Peyer's patch (tissue), 4 donors: ENCODE results near the gene CAPG.

ENCODE experiments used
- CTCF ChIP-seq, 6 experiments: fragments of 450-650 bp in 4 of 6; fragments of 200-600 bp in 2 of 6; sonication (generic) in 1 of 6; IDR thresholded peaks; one replicate each; pipeline ENCODE4 v1.5.1; 2017 to 2019; ENCODE audit warnings: antibody characterized with exemption in 6 of 6, mild to moderate bottlenecking in 3 of 6, moderate library complexity in 1 of 6
- POLR2A ChIP-seq, 2 donors: fragments of 450-650 bp; IDR thresholded peaks; one replicate each; pipeline ENCODE4 v1.5.1; 2017; ENCODE audit warnings: antibody characterized with exemption in 2 of 2, mild to moderate bottlenecking in 2 of 2, moderate library complexity in 2 of 2

GRCh38 chr2:85393836-85394235 lies 16.3 kb downstream of the CAPG start:
- TF ChIP-seq CTCF (IDR thresholded peaks at IDR 0.05) (no peak), POLR2A (IDR thresholded peaks at IDR 0.05) (no peak)
